Measurements from ENCODE around the gene ZDHHC12.
"Not testable (repeated sequence)": the region's sequence is repeated elsewhere in the genome, so short reads cannot be mapped to it uniquely, and the experiment has no call there.

- TF ChIP-seq POLR2A, CTCF (IDR thresholded peaks at IDR 0.05): not testable (repeated sequence)
These were observed 24.7 kb downstream of the ZDHHC12 start for GRCh38 chr9:128699096-128699795.
